HuH-7 (cell line): ENCODE results near the gene TNS3.

Source experiments
- DNase-seq: peaks from one replicate; pipeline ENCODE4 v3.0.0; 2011; ENCODE audit warnings: low spot score

The TNS3 gene

DNA sequence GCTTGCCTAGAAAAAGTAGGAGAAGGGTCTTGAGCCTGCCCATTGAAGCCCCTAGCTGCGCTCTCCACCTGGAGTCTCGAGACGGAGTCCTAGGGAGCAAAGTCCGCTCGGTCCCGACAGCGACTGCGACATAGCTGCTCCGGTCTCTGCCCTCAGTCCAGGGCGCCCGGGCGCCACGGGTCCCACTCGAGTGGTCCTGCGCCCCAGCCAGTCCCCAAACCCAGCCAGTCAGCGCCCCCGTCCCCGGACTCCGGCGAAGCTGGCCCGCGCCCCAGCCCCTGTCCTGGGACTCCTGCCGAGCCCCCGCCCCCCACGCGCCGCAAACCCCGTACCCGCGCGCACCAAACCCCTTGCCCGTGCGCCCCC, 490 bp downstream of the TNS3 start:
- peak; percentile 58 for DNase-seq

DNA sequence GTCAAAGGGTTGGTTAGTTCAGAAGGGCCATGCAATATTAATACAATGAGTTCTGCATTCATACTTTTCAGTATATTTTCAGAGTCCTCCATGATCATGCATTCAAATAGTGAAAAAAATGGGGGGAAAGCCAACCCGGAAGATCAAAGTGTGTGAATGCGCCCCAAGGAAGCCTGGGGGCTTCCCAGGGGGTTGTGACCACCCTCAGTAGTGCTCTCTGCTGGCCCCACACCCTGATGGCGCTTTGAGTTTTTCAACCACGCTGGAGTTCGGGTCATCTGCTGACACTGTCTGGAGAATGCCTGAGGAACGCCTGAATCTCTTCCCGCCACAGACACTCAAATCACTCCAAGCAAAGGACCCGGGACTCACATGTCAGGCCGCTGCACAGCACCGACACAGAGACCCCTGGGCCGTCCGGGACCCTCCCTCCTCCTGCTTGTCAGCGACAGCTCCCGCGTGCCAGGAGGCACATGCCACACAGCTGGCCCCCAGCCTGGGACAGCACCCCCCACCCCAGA, 1.0 kb downstream of the TNS3 start:
- no peak for DNase-seq

GRCh38 chr7:47580175-47580706, 1.7 kb downstream of the TNS3 start:
- peak; percentile 50 for DNase-seq

DNA sequence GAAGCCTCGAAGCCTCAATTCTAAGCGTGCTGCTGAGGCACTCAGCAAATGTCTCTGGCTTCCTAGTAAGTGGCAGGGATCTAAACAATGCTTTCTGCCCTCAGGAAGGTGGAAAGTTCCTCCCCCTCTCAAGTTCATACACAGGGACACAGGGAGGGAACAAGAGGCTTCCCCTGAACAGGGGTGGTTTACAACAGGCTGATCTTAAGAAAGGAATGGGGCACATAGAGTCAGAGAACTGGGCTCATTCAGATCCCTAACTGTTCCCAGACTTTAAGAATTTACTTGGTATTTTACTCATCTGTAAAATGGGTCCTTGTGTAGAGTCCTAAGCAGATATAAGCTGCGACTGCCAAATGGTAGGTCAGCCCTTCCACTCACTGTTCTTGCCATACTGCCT, 2.5 kb downstream of the TNS3 start:
- DNase-seq: no peak

DNA sequence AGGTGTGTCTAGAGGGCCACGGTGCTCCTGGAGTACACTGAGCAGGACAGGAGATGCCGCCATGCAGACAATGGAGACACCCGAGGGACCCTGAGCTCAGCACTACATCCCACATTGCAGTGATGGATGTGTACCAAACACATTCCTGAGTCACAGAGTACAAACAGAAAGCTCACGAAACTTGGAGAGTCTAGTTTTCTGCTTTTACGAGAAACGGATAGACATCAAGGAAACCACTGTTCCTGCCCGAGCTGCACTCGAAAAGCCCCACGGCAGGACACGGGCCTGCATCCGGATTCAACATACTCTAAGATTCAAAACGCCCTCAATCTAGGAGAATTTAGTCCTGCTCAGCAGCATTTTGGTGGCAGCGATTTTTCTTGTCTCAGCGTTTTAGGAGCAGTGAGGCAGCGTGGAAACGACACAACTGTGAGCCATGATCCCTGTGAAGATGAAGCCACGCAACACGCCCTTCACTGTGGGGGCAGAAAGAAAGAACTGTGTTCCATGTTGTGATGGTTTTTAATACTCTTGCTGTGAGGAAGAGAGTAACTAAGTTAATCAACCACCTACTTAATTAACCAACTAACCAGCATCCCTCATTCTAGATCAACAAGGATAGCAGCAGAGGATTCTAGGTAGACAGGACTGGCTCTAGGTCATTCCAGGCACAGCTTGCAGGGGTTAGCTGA, 3.2 kb downstream of the TNS3 start:
- no peak for DNase-seq

DNA sequence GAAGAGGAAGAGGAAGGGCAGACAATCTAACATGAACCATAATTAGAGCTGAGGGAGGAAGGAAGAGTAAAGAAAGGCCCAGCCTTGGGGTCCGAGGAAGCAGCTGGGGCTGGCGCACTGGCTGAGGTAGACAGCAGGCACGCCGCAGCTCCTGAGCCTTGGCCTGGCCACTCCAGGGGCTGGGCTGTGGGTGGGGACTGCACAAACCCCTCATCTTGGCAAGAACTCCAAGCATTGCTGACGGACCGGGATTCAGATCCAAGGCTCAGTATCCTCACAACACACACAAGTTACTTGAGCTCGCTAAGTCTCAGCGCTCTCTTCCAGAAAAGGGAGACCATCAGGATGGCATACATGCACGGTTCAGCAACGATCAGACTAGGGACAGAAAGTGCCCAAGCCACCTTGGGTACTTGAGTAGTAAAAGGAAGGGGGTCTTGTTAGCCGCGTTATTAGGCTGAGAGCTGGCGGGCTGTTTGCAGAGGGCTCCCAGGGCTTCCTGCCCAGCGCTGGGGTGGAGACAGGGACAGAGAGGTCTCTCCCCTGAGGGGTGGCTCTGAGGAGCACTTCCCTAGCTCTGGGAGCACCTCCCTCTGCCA, 4.5 kb downstream of the TNS3 start:
- DNase-seq: no peak

- DNase-seq: no peak
Observed at GRCh38 chr7:47576866-47577306, 5.0 kb downstream of the TNS3 start.

DNA sequence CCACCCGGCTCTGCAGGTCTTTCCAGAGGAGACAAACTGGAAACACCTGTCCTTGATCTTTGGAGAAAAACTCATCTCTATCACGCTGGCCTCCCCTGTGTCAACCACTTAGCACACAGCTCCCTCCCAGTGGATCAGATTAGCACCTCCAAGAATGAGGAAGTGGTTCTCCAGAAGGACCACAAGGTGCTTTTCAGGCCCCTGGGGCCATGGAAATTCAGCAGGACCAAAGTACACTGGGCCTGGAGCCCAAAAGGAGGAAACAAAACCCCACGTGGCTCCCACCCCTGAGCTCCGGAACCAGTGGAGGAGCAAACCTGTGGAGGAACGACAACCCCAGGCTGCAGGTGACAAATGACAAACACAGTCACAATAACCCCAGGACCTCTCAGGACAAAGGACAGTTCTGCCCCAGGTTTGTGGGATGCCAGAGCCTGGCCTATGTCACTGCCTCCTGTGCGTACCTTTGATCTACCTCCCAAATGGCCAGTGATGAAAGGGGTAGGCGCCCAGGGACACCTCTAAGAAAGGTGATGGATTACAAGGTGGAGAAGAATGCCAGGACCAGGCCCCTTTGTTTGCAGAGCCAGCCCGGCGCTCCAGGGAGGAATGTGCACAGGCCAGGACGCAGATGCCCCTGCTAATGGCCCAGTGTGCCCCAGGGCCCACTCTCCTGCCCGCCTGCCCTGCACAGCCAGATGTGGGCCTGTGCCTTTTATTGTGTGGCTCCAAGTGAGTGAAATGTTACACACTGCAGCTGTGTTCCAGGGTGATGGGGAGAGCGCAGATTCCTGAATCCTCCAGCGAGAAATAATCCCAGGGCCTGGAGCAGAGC, 5.7 kb downstream of the TNS3 start:
- DNase-seq: no peak

DNA sequence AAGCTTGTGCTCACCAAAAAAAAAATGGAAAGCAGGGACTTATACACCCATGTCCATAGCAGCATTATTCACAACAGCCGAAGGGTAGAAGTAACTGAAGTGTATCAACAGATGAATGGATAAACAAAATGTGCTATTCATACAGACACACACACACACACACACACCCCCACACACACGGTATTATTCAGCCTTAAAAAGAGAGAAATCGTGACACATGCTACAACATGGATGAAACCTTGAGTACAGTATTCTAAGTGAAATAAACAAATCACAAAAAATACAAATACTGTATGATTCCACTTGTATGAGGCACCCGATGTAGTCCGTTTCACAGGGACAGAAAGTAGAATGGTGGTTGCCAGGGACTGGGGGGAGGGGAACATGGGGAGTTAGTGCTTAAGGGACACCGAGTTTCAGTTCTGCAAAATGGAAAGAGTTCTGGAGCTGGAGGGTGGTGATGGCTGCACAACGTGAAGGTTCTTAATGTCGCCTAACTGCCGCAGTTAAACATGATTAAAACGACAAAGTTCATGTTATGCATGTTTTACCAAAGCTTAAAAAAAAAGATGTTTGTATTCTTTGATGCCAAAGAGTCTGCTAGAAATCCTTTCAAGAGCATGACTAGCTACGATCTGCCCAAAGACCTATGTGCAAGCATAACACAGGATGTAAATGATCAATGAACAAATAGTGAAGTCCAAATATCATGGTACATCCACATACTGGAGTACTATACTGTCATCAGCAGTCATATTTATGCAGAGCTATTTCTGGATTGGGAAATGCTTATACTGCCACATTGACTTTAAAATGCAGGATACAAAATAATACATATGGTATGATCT, 7.2 kb downstream of the TNS3 start:
- no peak for DNase-seq

DNA sequence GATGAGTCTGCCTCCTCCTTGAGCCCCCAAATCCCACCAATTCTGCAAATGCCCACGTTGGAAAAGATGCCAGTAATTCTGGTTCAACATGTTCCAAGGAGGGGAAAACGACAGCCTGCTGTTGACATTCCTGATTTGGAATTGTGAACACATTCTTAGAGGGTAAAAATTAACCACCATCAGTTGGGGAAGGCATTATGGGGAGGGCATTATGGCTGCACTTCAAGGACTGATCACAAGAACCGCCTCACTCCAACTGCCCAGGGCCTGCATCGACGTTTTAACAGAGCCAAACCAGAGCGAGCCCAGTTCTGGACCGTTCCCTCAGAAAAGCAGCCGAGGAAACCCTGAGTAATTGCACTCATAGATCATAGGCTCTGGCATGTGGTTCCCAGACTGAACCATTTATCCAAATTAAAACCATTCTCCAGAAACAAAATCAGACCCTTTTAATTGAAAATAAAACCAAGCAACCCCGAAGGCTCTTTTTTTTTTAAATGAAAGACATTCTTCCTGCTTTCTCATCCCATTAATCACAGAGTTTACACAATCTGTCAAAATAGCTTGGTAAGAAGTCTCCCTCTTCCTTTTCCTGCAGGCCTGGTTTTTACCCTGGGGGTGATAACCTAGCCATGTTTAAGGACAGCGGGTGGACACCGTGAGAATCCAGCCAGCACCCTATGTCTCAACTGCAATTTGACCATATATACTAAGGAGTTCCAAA, 8.0 kb downstream of the TNS3 start:
- DNase-seq: no peak

- DNase-seq: no peak
Observed at GRCh38 chr7:47572939-47573757, 8.8 kb downstream of the TNS3 start.

DNA sequence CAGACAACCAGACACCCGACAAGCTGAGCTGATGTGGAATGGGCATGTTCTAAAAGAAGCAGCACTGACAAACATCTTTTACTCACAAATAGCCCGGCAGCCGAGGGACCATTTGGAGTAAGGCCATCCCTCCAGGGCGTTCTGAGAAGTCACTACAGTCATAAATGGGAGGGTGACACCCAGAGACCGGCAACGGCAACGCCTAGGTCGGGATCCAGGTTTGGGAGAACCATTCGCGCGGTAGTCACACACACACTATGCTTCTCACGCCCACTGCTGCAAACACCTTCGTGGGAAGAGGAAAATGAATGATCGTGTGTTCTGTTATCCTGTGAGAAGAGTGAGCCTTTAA, 9.8 kb downstream of the TNS3 start:
- no peak for DNase-seq

DNA sequence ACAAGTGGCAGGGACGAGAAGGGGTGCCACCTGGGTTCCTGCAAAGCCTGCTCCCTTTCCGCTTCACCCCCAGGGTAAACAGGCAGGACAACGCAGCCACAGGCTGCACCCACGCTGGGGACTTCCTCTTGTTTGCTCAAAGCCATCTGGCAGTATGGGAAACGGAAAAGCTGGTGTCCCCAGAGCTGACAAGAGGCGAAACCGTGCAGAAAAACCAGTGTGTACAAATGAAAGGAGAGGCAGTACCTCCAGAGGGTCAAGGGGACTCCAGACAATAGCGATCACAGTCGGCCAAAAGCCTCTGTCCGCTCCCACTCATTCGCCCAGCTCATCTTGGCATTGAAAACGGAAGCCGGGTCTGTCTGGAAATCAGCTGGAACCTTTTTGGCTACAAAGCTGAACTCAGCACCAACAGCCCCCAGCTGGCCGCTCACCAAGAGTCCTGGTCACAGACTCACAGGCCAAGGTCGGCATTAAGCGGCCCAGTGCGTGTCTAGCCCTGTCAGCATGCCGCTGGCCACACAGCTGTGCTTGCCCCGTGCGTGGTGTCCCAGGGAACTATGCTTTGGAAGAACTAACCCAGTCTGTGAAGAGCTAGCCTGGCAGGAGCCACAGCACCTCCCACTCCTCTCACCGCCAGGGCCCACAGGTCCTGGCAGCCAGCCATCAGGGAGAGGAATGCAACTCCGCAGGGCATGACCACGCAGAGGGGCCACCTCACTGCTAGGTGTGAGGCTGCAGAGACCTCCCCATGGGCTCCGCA, 10.4 kb downstream of the TNS3 start:
- no peak for DNase-seq

- DNase-seq: no peak
Observed at GRCh38 chr7:47570649-47571050, 11.3 kb downstream of the TNS3 start.

GRCh38 chr7:47568547-47568946, 13.4 kb downstream of the TNS3 start:
- no peak for DNase-seq

DNA sequence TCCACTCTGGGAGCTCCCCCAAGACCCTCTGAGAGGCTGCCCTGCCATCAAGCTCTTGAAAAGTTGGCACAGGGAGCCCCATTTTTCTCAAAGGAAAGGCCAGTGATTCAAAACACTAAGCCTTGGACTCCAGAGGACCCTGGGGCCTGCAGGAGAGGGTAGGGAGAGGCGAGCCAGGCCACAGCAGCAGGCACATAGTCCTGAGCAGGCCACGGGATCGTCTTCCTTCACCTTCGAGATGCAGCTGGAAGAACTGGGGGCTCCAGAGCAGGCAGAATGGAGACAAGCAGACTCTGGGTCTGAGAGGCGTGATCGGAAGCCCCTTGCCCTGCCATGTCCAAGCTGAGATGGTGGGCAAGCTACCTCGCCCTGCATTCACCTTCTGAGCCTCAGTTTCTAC, 13.9 kb downstream of the TNS3 start:
- no peak for DNase-seq

- DNase-seq: no peak
Observed at GRCh38 chr7:47565640-47566250, 16.2 kb downstream of the TNS3 start.

GRCh38 chr7:47563521-47563920, 18.4 kb downstream of the TNS3 start:
- DNase-seq: no peak
